Measurements from ENCODE around the gene TAS1R3.
"Not testable (repeated sequence)": the region's sequence is repeated elsewhere in the genome, so short reads cannot be mapped to it uniquely, and the experiment has no call there.

Gene TAS1R3

DNA sequence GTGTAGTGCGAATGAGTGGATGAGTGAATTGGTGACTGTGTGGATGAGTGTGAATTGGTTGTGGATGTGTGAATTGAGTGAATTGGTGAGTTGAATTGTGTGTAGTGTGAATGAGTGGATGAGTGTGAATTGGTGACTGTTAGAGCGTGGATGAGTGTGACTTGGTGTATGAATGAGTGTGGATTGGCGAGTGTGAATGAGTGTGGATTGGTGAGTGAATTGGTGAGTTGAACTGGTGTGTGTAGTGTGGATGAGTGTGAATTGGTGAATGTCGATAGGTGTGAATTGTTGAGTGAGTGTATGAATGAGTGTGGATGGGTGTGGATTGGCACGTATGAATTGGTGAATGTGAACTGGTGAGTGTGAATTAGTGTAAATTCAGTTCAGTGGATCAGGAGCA, 36.2 kb downstream of the TAS1R3 start:
- no peak overlapping the region for H3K4me3 ChIP-seq (replicated peaks; ENCODE audit: low read depth, low read length)
- DNase-seq (ENCODE audit: extremely low read depth, low read depth) = no peak
- TF ChIP-seq, protein P1, sequence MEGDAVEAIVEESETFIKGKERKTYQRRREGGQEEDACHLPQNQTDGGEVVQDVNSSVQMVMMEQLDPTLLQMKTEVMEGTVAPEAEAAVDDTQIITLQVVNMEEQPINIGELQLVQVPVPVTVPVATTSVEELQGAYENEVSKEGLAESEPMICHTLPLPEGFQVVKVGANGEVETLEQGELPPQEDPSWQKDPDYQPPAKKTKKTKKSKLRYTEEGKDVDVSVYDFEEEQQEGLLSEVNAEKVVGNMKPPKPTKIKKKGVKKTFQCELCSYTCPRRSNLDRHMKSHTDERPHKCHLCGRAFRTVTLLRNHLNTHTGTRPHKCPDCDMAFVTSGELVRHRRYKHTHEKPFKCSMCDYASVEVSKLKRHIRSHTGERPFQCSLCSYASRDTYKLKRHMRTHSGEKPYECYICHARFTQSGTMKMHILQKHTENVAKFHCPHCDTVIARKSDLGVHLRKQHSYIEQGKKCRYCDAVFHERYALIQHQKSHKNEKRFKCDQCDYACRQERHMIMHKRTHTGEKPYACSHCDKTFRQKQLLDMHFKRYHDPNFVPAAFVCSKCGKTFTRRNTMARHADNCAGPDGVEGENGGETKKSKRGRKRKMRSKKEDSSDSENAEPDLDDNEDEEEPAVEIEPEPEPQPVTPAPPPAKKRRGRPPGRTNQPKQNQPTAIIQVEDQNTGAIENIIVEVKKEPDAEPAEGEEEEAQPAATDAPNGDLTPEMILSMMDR (IDR thresholded peaks at IDR 0.05; ENCODE audit: low read depth, low read length, missing control alignments) = no peak

DNA sequence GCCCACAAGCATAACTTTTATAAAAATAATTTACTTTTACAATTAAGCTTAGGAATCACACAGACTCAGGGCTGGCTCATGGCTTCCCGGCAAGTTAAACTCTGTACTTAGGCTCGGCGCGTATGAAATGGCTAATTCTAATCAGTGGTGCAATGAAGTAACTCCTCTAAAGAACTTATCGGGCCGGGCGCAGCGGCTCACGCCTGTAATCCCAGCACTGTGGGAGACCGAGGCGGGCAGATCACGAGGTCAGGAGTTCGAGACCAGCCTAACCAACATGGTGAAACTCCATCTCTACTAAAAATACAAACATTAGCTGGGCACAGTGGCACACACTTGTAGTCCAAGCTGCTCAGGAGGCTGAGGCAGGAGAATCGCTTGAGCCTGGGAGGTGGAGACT, 39.0 kb downstream of the TAS1R3 start:
- not testable (repeated sequence) for DNase-seq (ENCODE audit: extremely low read depth, low read depth); H3K4me3 ChIP-seq (replicated peaks; ENCODE audit: low read depth, low read length)

DNA sequence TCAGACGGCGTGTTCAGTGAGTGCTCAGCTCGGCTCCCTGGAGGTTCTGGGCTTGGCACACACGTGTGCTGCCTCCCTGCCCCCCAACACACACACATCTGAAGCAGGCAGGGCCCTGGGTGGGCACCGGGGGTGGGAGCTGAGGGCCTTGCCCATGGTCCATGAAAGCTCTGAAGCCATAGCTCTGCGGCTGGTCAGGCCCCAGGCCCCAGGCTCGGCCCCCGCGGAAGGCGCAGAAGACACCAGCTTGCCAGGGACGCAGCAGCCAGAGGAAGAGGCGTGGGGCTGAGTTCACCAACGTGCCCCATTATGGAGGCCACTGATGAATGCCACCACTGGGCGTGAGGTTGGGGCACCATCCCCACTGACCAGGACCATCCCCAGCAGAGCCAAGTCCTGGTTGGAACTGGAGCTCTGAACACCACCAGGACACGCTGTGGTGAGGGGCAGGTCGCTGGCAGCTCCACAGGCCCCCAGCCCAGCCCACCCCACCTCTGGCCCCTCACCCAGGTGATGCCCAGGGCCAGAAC, 39.8 kb downstream of the TAS1R3 start:
- no peak for DNase-seq (ENCODE audit: extremely low read depth, low read depth)
- H3K4me3 ChIP-seq (replicated peaks; ENCODE audit: low read depth, low read length) = no peak overlapping the region
- TF ChIP-seq, protein P1 (IDR thresholded peaks at IDR 0.05; ENCODE audit: low read depth, low read length, missing control alignments) = no peak

DNA sequence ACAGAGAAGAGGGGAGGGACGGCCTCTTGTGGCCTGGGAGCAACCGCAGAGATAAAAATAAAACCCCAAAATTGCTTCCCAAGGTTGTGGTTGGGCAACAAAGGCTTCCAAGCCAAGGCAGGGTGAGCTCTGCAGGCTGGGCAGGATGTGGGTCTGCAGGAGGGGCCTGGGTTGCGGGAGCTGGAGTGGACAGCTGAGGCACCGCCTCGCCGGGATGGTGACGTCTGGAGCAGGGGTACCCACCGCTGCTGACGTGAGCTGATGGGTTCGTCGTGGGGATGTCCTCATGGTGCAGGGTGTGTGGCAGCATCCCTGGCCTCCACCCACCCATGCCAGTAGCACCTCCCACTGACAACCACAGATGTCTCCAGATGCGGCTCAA, 40.3 kb downstream of the TAS1R3 start:
- no peak for DNase-seq (ENCODE audit: extremely low read depth, low read depth)
- TF ChIP-seq, protein P1 (IDR thresholded peaks at IDR 0.05; ENCODE audit: low read depth, low read length, missing control alignments) = no peak
- H3K4me3 ChIP-seq (replicated peaks; ENCODE audit: low read depth, low read length) = no peak overlapping the region

DNA sequence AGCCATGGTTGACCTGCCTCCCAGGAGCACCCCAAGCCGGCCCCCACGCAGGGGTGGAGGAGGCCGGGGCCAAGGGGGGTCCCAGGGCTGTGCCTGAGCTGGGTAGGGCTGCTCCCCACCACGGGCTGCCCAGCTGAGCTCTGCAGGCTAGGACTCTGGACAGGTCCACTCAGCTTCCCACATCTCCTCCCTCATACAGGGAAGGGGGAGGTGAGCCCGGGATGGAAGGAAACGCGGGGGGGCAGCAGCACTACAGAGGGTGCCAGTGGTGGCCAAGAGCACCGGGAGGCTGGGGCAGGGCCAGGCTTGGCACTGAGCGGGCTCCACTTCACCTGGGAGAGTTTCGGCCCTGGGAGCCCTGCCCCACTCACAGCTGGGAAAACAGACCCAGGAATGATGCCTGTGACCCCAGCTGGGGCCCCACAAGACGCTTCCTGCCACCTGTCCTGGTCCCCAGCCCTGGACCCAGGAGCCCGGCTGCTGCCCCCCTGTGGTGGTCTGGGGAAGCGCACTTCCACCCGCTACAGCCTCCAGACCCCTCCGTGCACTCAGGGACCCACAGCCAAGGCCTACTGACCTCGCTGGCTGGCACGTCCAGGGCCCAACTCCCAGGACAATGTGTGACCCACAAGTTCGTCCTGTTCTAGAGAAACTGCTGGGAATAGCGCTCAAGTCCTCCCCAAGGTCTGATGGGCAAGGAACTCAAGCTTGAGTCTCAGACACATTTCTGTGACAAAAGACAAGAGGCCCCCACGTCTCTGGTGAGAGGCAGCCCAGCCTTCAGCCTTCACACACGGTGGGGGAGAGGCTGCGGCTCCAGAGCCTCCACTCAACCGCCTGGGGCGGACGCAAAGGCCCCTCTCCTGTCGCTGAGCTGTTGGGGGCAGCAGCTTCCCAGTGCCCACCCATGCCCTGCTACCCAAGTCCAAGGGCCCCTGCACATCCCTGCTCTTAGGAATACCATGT, 40.9 kb downstream of the TAS1R3 start:
- DNase-seq (ENCODE audit: extremely low read depth, low read depth) = no peak
- TF ChIP-seq, protein P1 (IDR thresholded peaks at IDR 0.05; ENCODE audit: low read depth, low read length, missing control alignments) = peak; percentile 95
- no peak overlapping the region for H3K4me3 ChIP-seq (replicated peaks; ENCODE audit: low read depth, low read length)

DNA sequence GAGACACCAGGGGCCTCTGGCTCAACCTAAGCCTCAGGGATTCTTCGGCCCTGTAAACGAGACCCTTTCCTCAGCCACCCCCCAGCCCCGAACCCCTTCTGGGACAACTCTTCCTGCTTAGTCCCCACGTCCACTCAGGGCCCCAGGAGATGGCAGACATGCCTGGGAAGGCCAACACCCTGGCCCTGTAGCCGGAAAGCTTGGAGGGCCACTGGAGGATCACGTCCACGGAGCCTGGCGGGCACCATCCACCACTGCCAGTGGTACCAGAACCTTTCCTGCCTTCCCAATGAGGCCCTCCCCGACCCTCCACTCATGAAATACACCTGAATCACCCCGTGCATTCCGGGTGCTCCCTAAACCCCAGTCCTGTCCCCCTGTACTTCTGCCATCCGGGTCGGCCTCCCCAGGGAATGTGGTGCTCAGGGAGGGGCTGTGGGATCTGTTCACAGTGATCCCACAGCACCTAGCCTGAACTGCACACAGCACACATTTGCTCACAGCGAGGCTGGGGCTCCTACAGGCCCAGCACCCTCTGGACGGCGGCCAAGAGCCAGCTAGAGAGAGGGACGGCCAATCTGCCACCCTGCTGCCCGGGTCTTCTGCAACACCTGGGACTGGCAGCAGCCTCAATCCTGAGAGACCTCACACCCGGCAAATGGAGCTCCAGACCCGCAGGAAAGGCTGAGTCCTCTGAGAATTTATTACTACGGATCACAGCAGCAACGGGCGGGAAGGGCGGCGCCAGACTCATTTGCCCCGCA, 42.2 kb downstream of the TAS1R3 start:
- TF ChIP-seq, protein P1 (IDR thresholded peaks at IDR 0.05; ENCODE audit: low read depth, low read length, missing control alignments) = no peak
- H3K4me3 ChIP-seq (replicated peaks; ENCODE audit: low read depth, low read length) = peak overlapping the region; percentile 98
- DNase-seq (ENCODE audit: extremely low read depth, low read depth) = no peak
